Activated B cell treated with CpG ODN at 0.5 μM for 24 hours (primary cell): ENCODE data around the gene ZCCHC2. TPM values are rescaled to one million over a fixed set of nuclear protein-coding genes. Genes with fewer than 3 reads are reported as not detected.

Source experiments
- ATAC-seq: fragments of 200-7000 bp; cut with Tn5 transposase; one replicate; pipeline ENCODE4 v1.10.0; 2021; ENCODE audit warnings: low read depth, mild to moderate bottlenecking, moderate library complexity
- CTCF ChIA-PET: fragments of 350-600 bp; sonication (Branson Sonifier 250); formaldehyde crosslinking; loops from one replicate; lab custom pipeline; 2021; ENCODE audit warnings: antibody characterized with exemption; lab: Charles Lee
- POLR2A ChIA-PET: fragments of 350-600 bp; sonication (Branson Sonifier 250); formaldehyde crosslinking; loops from one replicate; lab custom pipeline; 2021; ENCODE audit warnings: antibody characterized with exemption; lab: Charles Lee
- DNase-seq: peaks from one replicate; pipeline ENCODE4 v3.0.0; 2022
- H3K27ac Mint-ChIP-seq: one replicate; pipeline ENCODE4 v1.8.0; 2020; ENCODE audit warnings: mixed read lengths
- H3K27me3 Mint-ChIP-seq: one replicate; pipeline ENCODE4 v1.8.0; 2021; ENCODE audit warnings: mixed read lengths
- H3K36me3 Mint-ChIP-seq: one replicate; pipeline ENCODE4 v1.8.0; 2021; ENCODE audit warnings: low read depth, mixed read lengths
- H3K4me1 Mint-ChIP-seq: one replicate; pipeline ENCODE4 v1.8.0; 2021; ENCODE audit warnings: mixed read lengths
- H3K4me3 Mint-ChIP-seq: one replicate; pipeline ENCODE4 v1.8.0; 2020; ENCODE audit warnings: mild to moderate bottlenecking, mixed read lengths
- H3K9me3 Mint-ChIP-seq: one replicate; pipeline ENCODE4 v1.8.0; 2020; ENCODE audit warnings: mixed read lengths
- CTCF ChIP-seq: fragments of 200-600 bp; IDR thresholded peaks from one replicate; pipeline ENCODE4 v1.8.0; 2022; ENCODE audit warnings: antibody characterized with exemption, mild to moderate bottlenecking
- intact Hi-C: fragments of 100-400 bp; cut with micrococcal nuclease; formaldehyde crosslinking; loops from one replicate; pipeline ENCODE4 v1.15.1; 2024
- total RNA-seq: library from RNA; stranded (reverse); gene quantifications from 2 replicates; pipeline ENCODE4 v1.2.3, GENCODE V29; 2022

Gene ZCCHC2
- total RNA-seq, 1 donor from 2014 or later: 29.4 TPM

GRCh38 chr18:62543021-62543420 lies 20.2 kb downstream of the ZCCHC2 start:
- Mint-ChIP-seq H3K27ac (no peak overlapping the region), H3K9me3 (no peaks in the 10 kb centered on the region), H3K36me3 (peaks cover 78% of the 10 kb centered on the region), H3K4me3 (no peak overlapping the region), H3K4me1 (peaks cover under 1% of the 10 kb centered on the region), H3K27me3 (no peaks in the 10 kb centered on the region)
- POLR2A ChIA-PET: no interaction called here
- ATAC-seq: no peak
- TF ChIP-seq CTCF: no peak
- no peak for DNase-seq
- intact Hi-C loops: loop anchor here (2.0 kb wide), 1 partner anchor 16 kb away; no protein-coding TSS in a partner anchor
- CTCF ChIA-PET: no interaction called here

- ATAC-seq (no peak), DNase-seq (no peak)
- CTCF ChIA-PET: no interaction called here
- POLR2A ChIA-PET: no interaction called here
- no peaks in the 10 kb centered on the region for H3K4me1 Mint-ChIP-seq
- peaks cover 81% of the 10 kb centered on the region for H3K36me3 Mint-ChIP-seq
- TF ChIP-seq CTCF: no peak
- no peak overlapping the region for H3K27ac Mint-ChIP-seq
- H3K4me3 Mint-ChIP-seq: no peak overlapping the region
- intact Hi-C loops: no loop called here
- no peaks in the 10 kb centered on the region for H3K9me3 Mint-ChIP-seq
- H3K27me3 Mint-ChIP-seq: no peaks in the 10 kb centered on the region
These were observed 22.3 kb downstream of the ZCCHC2 start for GRCh38 chr18:62545098-62545497.

GRCh38 chr18:62549755-62550154 lies 26.9 kb downstream of the ZCCHC2 start:
- H3K4me3 Mint-ChIP-seq: no peak overlapping the region
- intact Hi-C loops: no loop called here
- DNase-seq: no peak
- no peaks in the 10 kb centered on the region for H3K27me3 Mint-ChIP-seq
- H3K36me3 Mint-ChIP-seq: peaks cover 77% of the 10 kb centered on the region
- H3K9me3 Mint-ChIP-seq: no peaks in the 10 kb centered on the region
- POLR2A ChIA-PET: no interaction called here
- CTCF ChIA-PET: no interaction called here
- H3K4me1 Mint-ChIP-seq: peaks cover 12% of the 10 kb centered on the region
- no peak for ATAC-seq
- no peak for TF ChIP-seq CTCF
- H3K27ac Mint-ChIP-seq: no peak overlapping the region

- intact Hi-C loops: no loop called here
- DNase-seq: no peak
- Mint-ChIP-seq H3K27me3 (no peaks in the 10 kb centered on the region), H3K4me3 (no peak overlapping the region), H3K36me3 (peaks cover 72% of the 10 kb centered on the region), H3K4me1 (peaks cover 15% of the 10 kb centered on the region), H3K27ac (no peak overlapping the region), H3K9me3 (no peaks in the 10 kb centered on the region)
- no peak for ATAC-seq
- POLR2A ChIA-PET: no interaction called here
- TF ChIP-seq CTCF: no peak
- CTCF ChIA-PET: no interaction called here
These were observed 27.9 kb downstream of the ZCCHC2 start for GRCh38 chr18:62550746-62551145.

GRCh38 chr18:62551972-62552513 lies 29.2 kb downstream of the ZCCHC2 start:
- intact Hi-C loops: no loop called here

More at GRCh38 chr18:62551972-62552513, 29.2 kb downstream of the ZCCHC2 start:
- peaks cover 18% of the 10 kb centered on the region for H3K4me1 Mint-ChIP-seq
- peaks cover 71% of the 10 kb centered on the region for H3K36me3 Mint-ChIP-seq
- H3K4me3 Mint-ChIP-seq: no peak overlapping the region
- CTCF ChIA-PET: interaction anchor here (1.5 kb wide), 1 partner anchor 126 kb away, joined by 4 read pairs; no protein-coding TSS in a partner anchor
- ATAC-seq (no peak), DNase-seq (no peak)
- H3K27ac Mint-ChIP-seq: no peak overlapping the region
- TF ChIP-seq CTCF: no peak
- H3K27me3 Mint-ChIP-seq: no peaks in the 10 kb centered on the region
- no peaks in the 10 kb centered on the region for H3K9me3 Mint-ChIP-seq
- POLR2A ChIA-PET: interaction anchor here (0.5 kb wide), 1 partner anchor 20 kb away, joined by 5 read pairs; no protein-coding TSS in a partner anchor
